Activated naive CD4-positive, alpha-beta T cell treated with anti-CD3 and anti-CD28 coated beads, Interleukin-2, amount 10 ng/mL, durations not matched to agents 7 days and 5 days (primary cell): Measurements from ENCODE around the gene KLHDC9.
"Not testable (repeated sequence)": the region's sequence is repeated elsewhere in the genome, so short reads cannot be mapped to it uniquely, and the experiment has no call there.

Experiments
- CTCF ChIA-PET: fragments of 350-600 bp; sonication (Branson Sonifier 250); formaldehyde crosslinking; loops from one replicate; lab custom pipeline; 2021; ENCODE audit warnings: antibody characterized with exemption; lab: Charles Lee
- DNase-seq: peaks from one replicate; pipeline ENCODE4 v3.0.0-alpha.2; 2020
- H3K27ac Mint-ChIP-seq: one replicate; pipeline ENCODE4 v1.8.0; 2021; ENCODE audit warnings: mild to moderate bottlenecking, moderate library complexity, mixed read lengths
- H3K27me3 Mint-ChIP-seq: one replicate; pipeline ENCODE4 v1.8.0; 2021; ENCODE audit warnings: mild to moderate bottlenecking, mixed read lengths
- H3K36me3 Mint-ChIP-seq: one replicate; pipeline ENCODE4 v1.8.0; 2021; ENCODE audit warnings: mixed read lengths
- H3K4me1 Mint-ChIP-seq: one replicate; pipeline ENCODE4 v1.8.0; 2021; ENCODE audit warnings: mixed read lengths
- H3K4me3 Mint-ChIP-seq: one replicate; pipeline ENCODE4 v1.8.0; 2021; ENCODE audit warnings: mild to moderate bottlenecking, moderate library complexity, mixed read lengths
- H3K9me3 Mint-ChIP-seq: one replicate; pipeline ENCODE4 v1.8.0; 2021; ENCODE audit warnings: mixed read lengths

The KLHDC9 gene

DNA sequence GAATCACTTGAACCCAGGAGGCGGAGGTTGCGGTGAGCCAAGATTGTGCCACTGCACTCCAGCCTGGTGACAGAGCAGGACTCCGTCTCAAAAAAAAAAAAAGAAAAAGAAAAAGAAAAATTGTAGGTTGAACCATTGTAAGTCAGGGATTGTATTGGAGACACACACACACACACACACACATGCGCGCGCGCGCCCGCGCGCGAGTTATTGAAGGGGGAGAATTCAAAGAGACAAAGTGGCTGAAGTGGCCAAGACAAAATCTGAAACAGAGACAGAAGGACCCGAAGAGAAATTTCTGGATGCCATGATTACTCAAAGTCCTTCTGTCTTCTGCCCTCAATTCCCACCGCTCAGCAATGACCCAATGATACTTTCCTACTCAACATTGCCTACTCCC, 3.7 kb upstream of the KLHDC9 start:
- Mint-ChIP-seq H3K27ac (no peak overlapping the region), H3K4me3 (no peak overlapping the region), H3K4me1 (peaks cover 51% of the 10 kb centered on the region), H3K27me3 (peaks cover 41% of the 10 kb centered on the region), H3K9me3 (no peaks in the 10 kb centered on the region), H3K36me3 (peaks cover 8% of the 10 kb centered on the region)
- CTCF ChIA-PET = interaction anchor here (0.9 to 9.6 kb wide), 5 partner anchors 18 to 105 kb away, joined by 3 to 196 read pairs (median 5); partner anchors contain the start of genes ARHGAP30 and TSTD1
- DNase-seq = no peak

DNA sequence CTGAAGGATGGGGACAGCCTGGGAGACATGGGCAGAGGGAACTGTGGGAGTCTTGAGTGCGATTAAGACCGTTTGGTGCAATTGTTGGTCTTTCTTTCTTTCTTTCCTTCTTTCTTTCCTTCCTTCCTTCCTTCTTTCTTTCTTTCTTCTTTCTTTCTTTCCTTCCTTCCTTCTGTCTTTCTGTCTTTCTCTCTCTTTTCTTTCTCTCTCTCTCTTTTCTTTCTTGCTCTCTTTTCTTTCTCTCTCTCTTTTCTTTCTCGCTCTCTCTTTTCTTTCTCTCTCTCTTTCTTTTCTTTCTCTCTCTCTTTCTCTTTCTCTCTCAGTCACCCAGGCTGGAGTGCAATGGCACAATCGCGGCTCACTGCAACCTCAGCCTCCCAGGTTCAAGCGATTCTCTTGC, 2.9 kb upstream of the KLHDC9 start:
- H3K27ac Mint-ChIP-seq = peak overlapping the region; percentile 25

GRCh38 chr1:161096015-161096414, 2.1 kb upstream of the KLHDC9 start:
- H3K9me3 Mint-ChIP-seq = no peaks in the 10 kb centered on the region
- H3K4me1 Mint-ChIP-seq = peaks cover 41% of the 10 kb centered on the region
- no peak for DNase-seq
- peaks cover 41% of the 10 kb centered on the region for H3K27me3 Mint-ChIP-seq
- CTCF ChIA-PET = interaction anchor here (1.3 to 9.6 kb wide), 11 partner anchors 9 to 100 kb away, joined by 3 to 196 read pairs (median 10); partner anchors contain the start of genes ARHGAP30, TSTD1 and USF1
- peaks cover 16% of the 10 kb centered on the region for H3K36me3 Mint-ChIP-seq
- no peak overlapping the region for H3K27ac Mint-ChIP-seq
- H3K4me3 Mint-ChIP-seq = no peak overlapping the region

More for the DNA sequence above, 2.9 kb upstream of the KLHDC9 start:
- no peaks in the 10 kb centered on the region for H3K9me3 Mint-ChIP-seq
- peaks cover 14% of the 10 kb centered on the region for H3K36me3 Mint-ChIP-seq
- peaks cover 49% of the 10 kb centered on the region for H3K4me1 Mint-ChIP-seq
- DNase-seq = no peak
- CTCF ChIA-PET = interaction anchor here (0.9 to 9.6 kb wide), 5 partner anchors 19 to 106 kb away, joined by 3 to 196 read pairs (median 5); partner anchors contain the start of genes ARHGAP30 and TSTD1
- H3K27me3 Mint-ChIP-seq = peaks cover 41% of the 10 kb centered on the region
- H3K4me3 Mint-ChIP-seq = no peak overlapping the region

GRCh38 chr1:161096530-161096929, 1.6 kb upstream of the KLHDC9 start:
- no peak for DNase-seq
- Mint-ChIP-seq H3K9me3 (no peaks in the 10 kb centered on the region), H3K27ac (peak overlapping the region; percentile 30), H3K4me3 (no peak overlapping the region), H3K36me3 (peaks cover 18% of the 10 kb centered on the region), H3K27me3 (peaks cover 41% of the 10 kb centered on the region), H3K4me1 (peaks cover 40% of the 10 kb centered on the region)
- CTCF ChIA-PET = interaction anchor here (0.8 to 9.6 kb wide), 17 partner anchors 9 to 262 kb away, joined by 3 to 196 read pairs (median 7); partner anchors contain the start of genes ARHGAP30, F11R, TSTD1 and USF1

DNA sequence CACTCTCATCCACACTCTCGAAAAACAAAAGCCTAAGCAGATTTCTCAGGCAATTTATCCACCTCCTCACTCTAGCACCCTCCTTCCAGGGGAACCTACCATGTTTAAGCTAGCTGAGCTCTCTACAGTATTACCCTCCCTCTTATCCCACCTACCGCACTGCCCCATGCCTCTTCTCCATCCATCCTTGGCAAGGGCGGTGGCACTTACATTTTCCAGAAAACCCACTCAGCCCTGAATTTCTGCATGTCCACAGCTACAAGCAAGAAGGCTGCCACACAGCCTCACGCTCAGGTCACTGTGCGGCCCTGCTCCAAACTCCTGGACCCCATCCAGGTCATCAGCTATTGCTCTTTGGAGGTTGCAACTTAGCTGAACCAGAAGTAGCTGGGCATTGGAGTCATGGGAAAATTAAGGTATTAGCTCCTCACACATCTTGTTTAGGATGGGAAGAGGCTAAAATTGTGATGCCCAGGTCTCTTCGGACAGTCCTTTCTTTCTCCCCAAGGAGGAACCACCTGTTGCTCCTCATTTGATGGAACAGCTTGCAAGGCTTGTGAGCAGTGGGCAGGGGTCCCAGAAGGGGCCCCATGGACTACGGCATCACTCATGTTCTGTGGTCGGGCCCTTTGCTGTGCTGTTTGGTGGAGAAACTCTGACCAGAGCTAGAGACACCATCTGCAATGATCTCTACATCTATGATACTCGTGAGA, 1.1 kb downstream of the KLHDC9 start:
- Mint-ChIP-seq H3K4me1 (peaks cover 23% of the 10 kb centered on the region), H3K4me3 (peak overlapping the region; percentile 81), H3K27me3 (peaks cover 38% of the 10 kb centered on the region), H3K36me3 (peaks cover 23% of the 10 kb centered on the region), H3K27ac (no peak overlapping the region), H3K9me3 (no peaks in the 10 kb centered on the region)
- no peak for DNase-seq
- CTCF ChIA-PET = interaction anchor here (1.0 to 9.6 kb wide), 11 partner anchors 10 to 147 kb away, joined by 3 to 196 read pairs (median 6); partner anchors contain the start of genes ARHGAP30, NECTIN4, NIT1 and PFDN2

- DNase-seq = no peak
- peaks cover 25% of the 10 kb centered on the region for H3K27me3 Mint-ChIP-seq
- no peak overlapping the region for H3K27ac Mint-ChIP-seq
- H3K9me3 Mint-ChIP-seq = no peaks in the 10 kb centered on the region
- CTCF ChIA-PET = interaction anchor here (1.6 to 9.6 kb wide), 4 partner anchors 29 to 105 kb away, joined by 4 to 196 read pairs (median 42); partner anchors contain the start of gene ARHGAP30
- H3K4me3 Mint-ChIP-seq = no peak overlapping the region
- peaks cover 25% of the 10 kb centered on the region for H3K36me3 Mint-ChIP-seq
- peaks cover 27% of the 10 kb centered on the region for H3K4me1 Mint-ChIP-seq
These were observed 2.4 kb downstream of the KLHDC9 start for GRCh38 chr1:161100556-161100955.

DNA sequence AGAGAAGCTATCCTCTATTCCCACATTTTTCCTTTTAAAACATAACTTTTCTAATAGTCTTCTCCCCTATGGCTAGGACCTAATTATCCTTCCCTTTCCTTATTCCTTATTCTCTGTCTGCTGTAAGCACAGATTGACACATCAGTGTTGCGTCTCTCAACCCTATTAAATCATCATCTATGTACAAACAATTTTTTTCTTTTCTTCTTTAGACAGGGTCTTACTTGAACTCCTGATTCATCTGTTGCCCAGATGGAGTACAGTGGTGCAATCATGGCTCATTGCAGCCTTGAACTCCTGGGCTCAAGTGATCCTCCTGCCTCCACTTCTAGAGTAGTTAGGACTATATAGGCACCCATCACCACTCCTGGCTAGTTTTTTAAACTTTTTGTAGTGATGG, 8.3 kb downstream of the KLHDC9 start:
- Mint-ChIP-seq H3K9me3 (no peaks in the 10 kb centered on the region), H3K36me3 (peaks cover 24% of the 10 kb centered on the region), H3K4me3 (no peak overlapping the region), H3K27ac (no peak overlapping the region), H3K27me3 (no peaks in the 10 kb centered on the region), H3K4me1 (peaks cover 3% of the 10 kb centered on the region)
- CTCF ChIA-PET = interaction anchor here (0.6 kb wide), 1 partner anchor 146 kb away, joined by 4 read pairs; no protein-coding TSS in a partner anchor
- no peak for DNase-seq

GRCh38 chr1:161111117-161111516, 13.0 kb downstream of the KLHDC9 start:
- Mint-ChIP-seq H3K4me3 (no peak overlapping the region), H3K4me1 (peaks cover 36% of the 10 kb centered on the region), H3K9me3 (no peaks in the 10 kb centered on the region), H3K27me3 (no peaks in the 10 kb centered on the region), H3K27ac (no peak overlapping the region), H3K36me3 (peaks cover 31% of the 10 kb centered on the region)
- CTCF ChIA-PET = interaction anchor here (2.0 kb wide), 1 partner anchor 13 kb away, joined by 7 read pairs; the partner anchor contains the start of gene KLHDC9
- no peak for DNase-seq

DNA sequence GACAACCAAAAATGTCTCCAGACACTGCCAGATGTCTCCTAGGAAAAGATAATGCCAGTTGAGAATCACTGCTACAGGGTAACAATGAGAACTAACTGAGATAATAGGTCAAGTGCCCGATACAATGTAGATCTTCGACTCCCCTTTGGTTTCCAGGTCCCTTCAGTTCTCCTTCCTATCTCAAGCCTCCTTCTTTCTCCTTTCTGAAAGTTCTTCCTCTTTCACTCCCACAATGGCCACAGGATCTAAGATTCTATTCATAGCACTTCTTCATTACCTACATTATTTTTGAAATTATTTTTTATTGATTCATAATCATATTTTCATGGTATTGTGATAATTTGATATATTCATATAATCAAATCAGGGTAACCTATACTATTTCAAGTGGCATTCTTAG, 13.4 kb downstream of the KLHDC9 start:
- Mint-ChIP-seq H3K36me3 (peaks cover 30% of the 10 kb centered on the region), H3K27ac (no peak overlapping the region), H3K4me1 (peaks cover 40% of the 10 kb centered on the region), H3K9me3 (no peaks in the 10 kb centered on the region), H3K27me3 (no peaks in the 10 kb centered on the region), H3K4me3 (no peak overlapping the region)
- DNase-seq = no peak
- CTCF ChIA-PET = interaction anchor here (2.0 kb wide), 1 partner anchor 14 kb away, joined by 7 read pairs; the partner anchor contains the start of gene KLHDC9

DNA sequence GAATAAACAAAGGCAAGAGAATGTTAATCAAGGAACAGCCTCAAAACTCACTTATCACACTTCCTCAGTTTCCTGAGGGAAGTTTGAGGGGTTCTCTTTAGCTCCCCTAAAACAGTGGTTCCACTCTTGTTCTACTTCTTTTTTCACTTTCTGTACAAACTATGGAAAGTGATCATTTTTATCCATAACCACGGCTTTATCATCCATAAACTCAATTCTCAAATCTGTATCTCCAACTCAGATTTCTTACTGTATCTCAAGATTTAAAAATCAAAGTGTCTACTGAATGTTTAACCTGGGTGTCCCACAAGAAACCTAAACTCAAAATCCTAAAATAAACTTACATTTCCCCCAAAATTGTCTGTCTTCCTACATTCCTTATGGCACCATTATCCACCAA, 15.8 kb downstream of the KLHDC9 start:
- H3K4me1 Mint-ChIP-seq = peaks cover 57% of the 10 kb centered on the region
- no peaks in the 10 kb centered on the region for H3K9me3 Mint-ChIP-seq
- no peak for DNase-seq
- CTCF ChIA-PET = no interaction called here
- no peaks in the 10 kb centered on the region for H3K27me3 Mint-ChIP-seq
- no peak overlapping the region for H3K27ac Mint-ChIP-seq
- no peak overlapping the region for H3K4me3 Mint-ChIP-seq
- H3K36me3 Mint-ChIP-seq = peaks cover 27% of the 10 kb centered on the region

GRCh38 chr1:161114556-161114955, 16.4 kb downstream of the KLHDC9 start:
- H3K4me1 Mint-ChIP-seq = peaks cover 63% of the 10 kb centered on the region
- peaks cover 27% of the 10 kb centered on the region for H3K36me3 Mint-ChIP-seq
- DNase-seq = no peak
- H3K27ac Mint-ChIP-seq = no peak overlapping the region
- CTCF ChIA-PET = no interaction called here
- H3K4me3 Mint-ChIP-seq = no peak overlapping the region
- no peaks in the 10 kb centered on the region for H3K9me3 Mint-ChIP-seq
- H3K27me3 Mint-ChIP-seq = no peaks in the 10 kb centered on the region

DNA sequence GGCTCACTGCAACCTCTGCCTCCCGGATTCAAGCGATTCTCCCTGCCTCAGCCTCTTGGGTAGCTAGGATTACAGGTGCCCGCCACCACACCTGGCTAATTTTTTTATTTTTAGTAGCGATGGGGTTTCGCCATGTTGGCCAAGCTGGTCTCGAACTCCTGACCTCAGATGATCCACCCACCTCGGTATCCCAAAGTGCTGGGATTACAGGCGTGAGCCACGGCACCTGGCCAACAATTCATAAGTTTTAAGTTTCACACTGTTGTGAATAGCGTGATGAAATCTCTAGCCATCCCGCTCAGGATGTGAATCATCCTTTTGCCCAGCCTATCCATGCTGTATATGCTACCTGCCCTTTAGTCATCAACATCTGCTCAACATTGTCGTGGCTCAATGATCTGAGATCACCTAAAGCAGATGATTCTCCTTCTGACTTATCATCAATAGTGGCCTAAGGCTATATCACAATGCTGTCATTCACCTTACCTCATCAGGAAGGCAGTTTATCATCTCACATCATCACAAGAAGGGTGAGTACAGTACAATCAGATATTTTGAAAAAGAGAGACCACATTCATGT, 17.1 kb downstream of the KLHDC9 start:
- H3K27ac Mint-ChIP-seq = peak overlapping the region; percentile 97

DNA sequence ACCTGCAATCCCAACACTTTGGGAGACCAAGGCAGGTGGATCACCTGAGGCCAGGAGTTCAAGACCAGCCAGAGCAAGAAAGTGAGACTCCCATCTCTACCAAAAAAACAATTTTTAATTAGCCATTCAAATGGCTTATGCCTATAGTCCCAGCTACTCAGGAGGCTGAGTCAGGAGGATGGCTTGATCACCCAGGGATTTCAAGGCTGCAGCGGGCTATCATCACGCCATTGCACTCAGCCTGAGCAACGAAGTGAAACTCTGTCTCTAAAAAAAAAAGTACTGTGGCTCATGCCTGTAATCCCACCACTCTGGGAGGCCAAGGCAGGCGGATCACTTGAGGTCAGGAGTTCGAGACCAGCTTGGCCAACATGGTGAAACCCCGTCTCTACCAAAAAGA, 17.8 kb downstream of the KLHDC9 start:
- H3K4me3 Mint-ChIP-seq = peak overlapping the region; percentile 89
- peak overlapping the region; percentile 97 for H3K27ac Mint-ChIP-seq
- peaks cover 73% of the 10 kb centered on the region for H3K4me1 Mint-ChIP-seq
- H3K9me3 Mint-ChIP-seq, H3K27me3 Mint-ChIP-seq, DNase-seq: not testable (repeated sequence)
- CTCF ChIA-PET = interaction anchor here (1.0 to 1.4 kb wide), 2 partner anchors 15 to 18 kb away, joined by 3 to 4 read pairs; no protein-coding TSS in a partner anchor
- H3K36me3 Mint-ChIP-seq = peaks cover 38% of the 10 kb centered on the region

More for the DNA sequence above, 17.1 kb downstream of the KLHDC9 start:
- no peak overlapping the region for H3K4me3 Mint-ChIP-seq
- H3K4me1 Mint-ChIP-seq = peaks cover 70% of the 10 kb centered on the region
- DNase-seq = no peak
- no peaks in the 10 kb centered on the region for H3K27me3 Mint-ChIP-seq
- peaks cover 32% of the 10 kb centered on the region for H3K36me3 Mint-ChIP-seq
- H3K9me3 Mint-ChIP-seq = no peaks in the 10 kb centered on the region
- CTCF ChIA-PET = no interaction called here
